Measurements from ENCODE around the gene TFCP2L1.

The TFCP2L1 gene

DNA sequence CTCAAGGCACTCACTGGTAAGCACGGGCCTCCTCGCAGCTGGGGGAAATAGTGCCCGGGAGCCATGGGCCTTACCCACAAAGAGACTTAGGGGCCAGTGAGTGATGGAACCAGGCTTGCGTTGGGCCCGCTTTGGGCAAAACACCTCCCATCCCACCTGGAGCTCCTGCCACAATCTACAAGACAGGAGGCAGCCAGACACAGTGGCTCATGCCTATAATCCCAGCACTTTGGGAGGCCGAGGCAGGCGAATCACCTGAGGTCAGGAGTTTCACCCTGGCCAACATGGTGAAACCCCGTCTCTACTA is 88.2 kb downstream of the TFCP2L1 start:
- H3K4me3 ChIP-seq (ENCODE audit: low read depth, low read length), result no peak overlapping the region
- TF ChIP-seq, protein P1, sequence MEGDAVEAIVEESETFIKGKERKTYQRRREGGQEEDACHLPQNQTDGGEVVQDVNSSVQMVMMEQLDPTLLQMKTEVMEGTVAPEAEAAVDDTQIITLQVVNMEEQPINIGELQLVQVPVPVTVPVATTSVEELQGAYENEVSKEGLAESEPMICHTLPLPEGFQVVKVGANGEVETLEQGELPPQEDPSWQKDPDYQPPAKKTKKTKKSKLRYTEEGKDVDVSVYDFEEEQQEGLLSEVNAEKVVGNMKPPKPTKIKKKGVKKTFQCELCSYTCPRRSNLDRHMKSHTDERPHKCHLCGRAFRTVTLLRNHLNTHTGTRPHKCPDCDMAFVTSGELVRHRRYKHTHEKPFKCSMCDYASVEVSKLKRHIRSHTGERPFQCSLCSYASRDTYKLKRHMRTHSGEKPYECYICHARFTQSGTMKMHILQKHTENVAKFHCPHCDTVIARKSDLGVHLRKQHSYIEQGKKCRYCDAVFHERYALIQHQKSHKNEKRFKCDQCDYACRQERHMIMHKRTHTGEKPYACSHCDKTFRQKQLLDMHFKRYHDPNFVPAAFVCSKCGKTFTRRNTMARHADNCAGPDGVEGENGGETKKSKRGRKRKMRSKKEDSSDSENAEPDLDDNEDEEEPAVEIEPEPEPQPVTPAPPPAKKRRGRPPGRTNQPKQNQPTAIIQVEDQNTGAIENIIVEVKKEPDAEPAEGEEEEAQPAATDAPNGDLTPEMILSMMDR (IDR thresholded peaks at IDR 0.05; ENCODE audit: low read depth, low read length), result no peak

DNA sequence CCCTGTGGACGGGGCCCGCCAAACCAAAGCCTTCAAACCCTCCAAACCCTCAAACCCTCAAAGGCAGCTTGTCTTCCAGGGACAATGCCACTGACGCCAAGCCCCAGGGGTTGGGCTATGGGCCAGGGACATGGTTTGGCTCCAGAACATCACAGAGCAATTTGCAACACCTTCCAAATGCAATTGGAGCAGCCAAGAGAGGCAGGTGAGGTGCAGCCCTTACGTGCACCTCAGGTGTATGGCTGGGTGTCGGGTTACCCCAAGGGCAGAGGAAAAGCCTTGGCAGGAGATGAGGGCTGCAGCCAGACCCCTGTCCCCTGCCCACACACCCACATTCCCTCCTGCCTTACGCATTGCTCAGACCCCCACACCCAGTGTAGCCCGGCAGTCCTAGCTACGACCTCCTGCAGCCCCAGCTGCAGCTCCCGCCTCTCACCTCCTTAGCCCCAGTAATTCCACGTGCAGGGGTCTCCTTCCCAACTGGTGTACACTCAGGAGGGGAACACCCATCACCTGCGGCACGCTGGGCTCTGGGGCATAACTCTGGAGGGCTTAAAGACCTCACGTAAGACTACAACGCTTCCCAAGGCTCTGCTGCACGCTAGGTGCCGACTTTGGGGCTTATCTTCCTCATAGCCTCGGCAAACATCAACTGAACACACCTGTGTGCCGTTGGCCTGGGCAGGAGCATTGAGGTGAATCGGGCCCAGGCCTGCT is 88.7 kb downstream of the TFCP2L1 start:
- TF ChIP-seq, protein P1 (IDR thresholded peaks at IDR 0.05; ENCODE audit: low read depth, low read length), result no peak
- H3K4me3 ChIP-seq (ENCODE audit: low read depth, low read length), result no peak overlapping the region

DNA sequence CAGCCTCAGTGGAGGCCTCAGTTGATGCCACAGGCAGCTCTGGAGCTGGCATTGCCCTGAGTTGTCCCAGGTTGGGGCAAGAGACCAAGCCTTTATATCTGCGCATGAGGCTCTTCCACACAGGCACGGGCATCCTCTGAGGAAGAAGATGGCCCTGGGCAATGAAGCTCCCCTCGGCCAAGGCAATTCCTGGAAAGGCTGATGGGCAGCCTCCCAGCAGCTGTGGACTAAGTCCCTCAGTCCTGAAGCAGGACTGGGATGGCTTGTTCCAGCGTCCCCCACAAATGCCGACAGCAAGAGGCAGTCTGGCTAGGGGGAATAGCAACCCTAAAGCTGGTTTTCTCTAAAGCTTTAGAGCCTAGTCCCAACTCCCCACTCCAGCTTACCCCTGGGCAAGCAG is 90.0 kb downstream of the TFCP2L1 start:
- H3K4me3 ChIP-seq (ENCODE audit: low read depth, low read length), result no peak overlapping the region
- TF ChIP-seq, protein P1 (IDR thresholded peaks at IDR 0.05; ENCODE audit: low read depth, low read length), result no peak

DNA sequence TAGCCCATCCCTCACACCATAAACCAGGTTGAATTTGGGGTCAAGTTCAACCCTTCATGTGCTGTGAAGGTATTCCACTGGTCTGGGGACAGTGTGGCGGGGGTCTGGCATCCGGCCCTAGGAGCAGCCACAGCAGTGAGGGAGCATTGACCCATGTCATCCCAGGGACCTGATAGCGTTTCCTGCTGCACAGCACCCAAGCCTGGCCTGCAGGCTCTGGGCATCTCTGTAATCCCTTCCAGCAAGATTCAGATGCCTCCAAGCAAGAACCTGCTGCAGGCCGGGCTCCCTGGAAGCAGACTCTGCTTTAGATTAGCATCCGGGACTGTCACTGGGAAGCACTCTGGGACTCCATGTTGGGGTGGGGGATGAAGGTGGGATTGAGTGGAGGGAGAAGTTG is 90.4 kb downstream of the TFCP2L1 start:
- no peak overlapping the region for H3K4me3 ChIP-seq (ENCODE audit: low read depth, low read length)
- TF ChIP-seq, protein P1 (IDR thresholded peaks at IDR 0.05; ENCODE audit: low read depth, low read length), result no peak

DNA sequence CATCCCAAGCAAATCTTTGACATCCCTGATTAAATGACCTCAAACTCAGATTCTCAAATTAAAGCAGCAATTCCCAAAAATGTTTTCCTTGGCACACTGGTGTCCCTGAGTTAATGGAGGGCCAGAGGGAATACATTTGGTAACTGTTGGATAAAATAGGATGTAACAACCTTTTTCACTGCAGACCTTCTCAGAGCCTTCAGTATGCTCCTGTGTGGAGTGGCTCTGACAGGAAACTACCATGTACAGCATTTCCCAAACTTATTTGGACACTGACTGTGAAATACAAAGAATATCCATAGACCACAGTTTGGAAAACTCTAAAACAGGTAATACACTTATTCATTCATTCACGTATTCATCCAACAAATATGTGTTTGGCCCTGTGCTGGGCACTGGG is 91.8 kb downstream of the TFCP2L1 start:
- no peak overlapping the region for H3K4me3 ChIP-seq (ENCODE audit: low read depth, low read length)

DNA sequence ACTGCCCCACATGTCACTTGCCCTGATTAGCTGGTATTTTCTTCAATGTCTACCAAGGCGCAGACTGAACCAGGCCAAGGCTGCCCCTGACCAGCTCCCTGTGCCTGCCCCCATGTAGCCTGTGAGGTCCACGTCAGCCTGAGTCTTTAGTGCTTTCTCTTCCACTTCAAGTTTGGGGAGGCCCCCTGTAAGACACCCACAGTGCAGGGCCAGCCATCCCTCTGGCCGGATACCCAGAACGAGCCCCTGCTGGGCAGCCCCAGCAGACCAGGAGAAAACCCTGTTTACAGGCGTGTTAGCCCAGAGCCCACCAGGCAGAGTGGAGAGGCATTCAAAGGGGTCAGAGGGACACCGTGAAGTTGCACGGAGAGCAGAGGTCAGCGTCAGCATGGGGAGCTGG is 92.4 kb downstream of the TFCP2L1 start:
- no peak overlapping the region for H3K4me3 ChIP-seq (ENCODE audit: low read depth, low read length)
- TF ChIP-seq, protein P1 (IDR thresholded peaks at IDR 0.05; ENCODE audit: low read depth, low read length), result no peak

More for the DNA sequence above, 91.8 kb downstream of the TFCP2L1 start:
- TF ChIP-seq, protein P1 (IDR thresholded peaks at IDR 0.05; ENCODE audit: low read depth, low read length), result no peak

DNA sequence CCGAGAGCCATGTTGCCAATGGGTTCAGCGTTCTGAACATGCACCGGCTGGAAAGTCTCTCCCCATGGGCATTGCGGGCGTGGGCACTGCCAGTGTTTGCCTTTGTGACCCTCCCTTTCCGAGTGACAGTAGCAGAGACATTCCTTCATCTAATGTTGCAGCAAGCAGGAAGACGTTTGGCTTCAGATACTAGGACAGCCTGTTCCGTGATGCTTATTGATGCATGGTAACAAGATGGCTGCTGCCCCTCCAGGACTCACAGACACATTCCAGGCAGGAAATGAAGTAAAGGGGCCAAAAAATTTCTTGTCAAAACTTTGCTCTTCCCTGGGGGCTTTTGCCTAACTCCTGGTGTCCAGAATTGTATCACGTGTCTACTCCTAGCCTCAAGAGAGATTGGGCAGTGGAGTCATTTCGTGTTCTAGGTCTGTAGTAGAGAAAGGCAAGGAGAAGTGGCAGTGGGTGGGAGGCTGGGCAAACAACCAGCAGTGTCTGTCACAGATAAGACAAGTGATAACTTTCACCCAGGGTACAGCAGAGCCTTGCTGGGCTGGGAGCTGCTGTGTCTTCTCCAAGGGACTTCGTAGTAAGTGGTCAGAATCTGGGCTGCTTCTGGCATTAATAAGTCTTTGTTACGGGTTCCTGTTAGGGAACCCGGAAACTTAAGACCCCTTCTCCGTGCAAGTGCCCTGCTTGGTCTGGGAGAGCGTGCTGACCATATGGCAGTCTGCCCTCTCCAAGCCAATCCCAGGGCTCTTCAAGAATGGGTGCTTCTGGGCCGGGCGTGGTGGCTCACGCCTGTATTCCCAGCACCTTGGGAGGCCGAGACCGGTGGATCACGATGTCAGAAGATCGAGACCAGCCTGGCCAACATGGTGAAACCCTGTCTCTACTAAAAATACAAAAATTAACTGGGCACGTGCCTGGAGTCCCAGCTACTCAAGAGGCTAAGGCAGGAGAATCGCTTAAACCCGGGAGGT is 93.5 kb downstream of the TFCP2L1 start:
- TF ChIP-seq, protein P1 (IDR thresholded peaks at IDR 0.05; ENCODE audit: low read depth, low read length), result no peak
- H3K4me3 ChIP-seq (ENCODE audit: low read depth, low read length), result no peak overlapping the region
